ENCODE data around the gene HTRA3. TPM values are rescaled to one million over a fixed set of nuclear protein-coding genes. Genes with fewer than 3 reads are reported as not detected.

HTRA3 gene
- total and polyA plus RNA-seq, 2 of the 8 experiments (the other 6 are each of a cell fraction or from before 2014, with no cell fraction given), result 3.2 to 5.8 TPM

DNA sequence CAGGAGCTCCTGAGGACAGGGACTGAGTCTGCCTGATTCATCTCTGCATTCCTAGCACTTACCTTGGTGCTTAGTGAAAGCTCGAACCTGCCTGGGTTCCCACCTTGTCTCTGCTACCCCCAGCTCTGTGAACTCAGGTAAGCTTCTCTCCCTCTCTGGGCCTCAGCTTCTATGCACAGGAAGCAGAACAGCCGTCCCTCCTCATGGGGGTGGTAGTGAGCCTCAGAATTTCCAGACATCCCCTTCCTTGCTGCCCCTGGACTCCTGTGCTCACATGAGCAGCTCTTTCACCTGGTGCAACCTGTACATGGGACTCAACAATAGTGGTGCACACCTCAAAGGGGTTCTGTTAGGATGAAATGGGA lies 50.8 kb downstream of the HTRA3 start:
- Histone ChIP-seq H4K20me1 (replicated peaks in 1 of 2; ENCODE audit: control insufficient read depth in 1 of 2, insufficient read depth in 2 of 2, low read length in 2 of 2) (peaks cover 0 to 4% of the 10 kb centered on the region in 2 experiments), H2AK5ac (ENCODE audit: low read depth, low read length) (no peak overlapping the region), H2BK15ac (ENCODE audit: low read length) (peak overlapping the region; percentile 54; the same call in 1 of the 2 replicates), H3K23ac (ENCODE audit: insufficient read length) (no peak overlapping the region), H3K14ac (ENCODE audit: insufficient read length) (no peak overlapping the region), H4K5ac (ENCODE audit: insufficient read length, low read depth, low read length) (no peak overlapping the region), H2BK5ac (ENCODE audit: low read depth, low read length) (no peak overlapping the region), H4K8ac (ENCODE audit: extremely low read depth, insufficient read depth, low read length) (no peak overlapping the region), H3K27ac (ENCODE audit: low read depth, low read length) (no peak overlapping the region), H2AFZ (ENCODE audit: low read length) (no peak overlapping the region), H4K91ac (replicated peaks; ENCODE audit: insufficient read length, low read length) (no peak overlapping the region), H3K79me1 (ENCODE audit: low read depth, low read length) (no peaks in the 10 kb centered on the region), H3K4me2 (ENCODE audit: insufficient read depth in 1 of 2, low read depth in 2 of 2, low read length in 2 of 2) (no peak overlapping the region), H2BK12ac (ENCODE audit: low read depth, low read length) (0 out of 2 replicates have a peak overlapping the region, but pooled peaks have one; percentile 12), H3K9ac (replicated peaks in 1 of 4; ENCODE audit: extremely low read depth in 1 of 4, low read depth in 3 of 4, low read length in 3 of 4) (no peak overlapping the region), H3K23me2 (ENCODE audit: low read depth, low read length) (peaks cover 6% of the 10 kb centered on the region; the same call in 1 of the 2 replicates), H3K27me3 (replicated peaks in 1 of 4; ENCODE audit: control insufficient read depth in 3 of 4, extremely low read depth in 1 of 4, insufficient read depth in 3 of 4, low read length in 3 of 4) (no peaks in the 10 kb centered on the region), H3K9me3 (ENCODE audit: insufficient read depth in 2 of 2, low read depth in 1 of 2, low read length in 1 of 2) (no peaks in the 10 kb centered on the region; a peak in 2 of 4 replicates), H3K36me3 (ENCODE audit: control insufficient read depth in 2 of 4, insufficient read depth in 4 of 4, low read length in 3 of 4) (no peaks in the 10 kb centered on the region), H3K4me1 (replicated peaks in 1 of 4; ENCODE audit: control insufficient read depth in 3 of 4, insufficient read depth in 4 of 4, low read length in 3 of 4) (peaks cover 0 to 16% (median 11%) of the 10 kb centered on the region in 4 experiments; a peak in 6 of 7 replicates), H3K79me2 (ENCODE audit: control insufficient read depth in 1 of 2, insufficient read depth in 2 of 2, low read length in 2 of 2) (no peaks in the 10 kb centered on the region), H2BK20ac (ENCODE audit: low read length) (no peak overlapping the region), H3K56ac (replicated peaks; ENCODE audit: insufficient read length, low read depth, low read length) (no peak overlapping the region), H3K4ac (replicated peaks; ENCODE audit: insufficient read length, low read depth, low read length) (no peak overlapping the region), H3K18ac (ENCODE audit: extremely low read depth, low read length) (no peak overlapping the region), H2BK120ac (replicated peaks; ENCODE audit: low read depth, low read length) (no peak overlapping the region), H3K4me3 (ENCODE audit: extremely low read depth in 1 of 4, insufficient read depth in 2 of 4, low read depth in 3 of 4, low read length in 4 of 4) (no peak overlapping the region)
- ChIA-PET POLR2A (ENCODE audit: partially characterized antibody) (interaction anchor here (0.6 to 1.0 kb wide), 2 partner anchors 76 to 368 kb away, joined by 3 read pairs; no protein-coding TSS in a partner anchor), CTCF (ENCODE audit: partially characterized antibody) (interaction anchor here (0.7 to 8.0 kb wide), 35 partner anchors 8 to 615 kb away, joined by 3 to 94 read pairs (median 4); no protein-coding TSS in a partner anchor)
- 59% methylated on average over 2 of the region's 2 CpGs; no CpG with 5 or more reads in 1 of the 2 experiments for WGBS, 2 experiments (ENCODE audit: extremely low coverage in 1 of 2, insufficient coverage in 1 of 2, insufficient read length in 1 of 2, insufficient replicate concordance in 2 of 2, low coverage in 1 of 2, low lambda C conversion rate in 2 of 2, missing lambda C conversion rate in 1 of 2)
- TF ChIP-seq RAD21 (IDR thresholded peaks at IDR 0.05 in 1 of 2, conservative IDR thresholded peaks at IDR 0.05 in 1 of 2; ENCODE audit: low read depth in 2 of 2, low read length in 2 of 2), result peak; percentile 85 to 88
- no peak for TF ChIP-seq GTF2F1 (IDR thresholded peaks at IDR 0.05; ENCODE audit: borderline replicate concordance, low read depth, low read length)
- TF ChIP-seq CTCF (IDR thresholded peaks at IDR 0.05; ENCODE audit: control extremely low read depth in 1 of 3, insufficient read depth in 1 of 3, low read depth in 1 of 3, low read length in 3 of 3), result peak in 2 of 3 experiments; percentile 83 to 86; a peak in 3 of 4 replicates
- no peak for TF ChIP-seq NANOG (IDR thresholded peaks at IDR 0.05; ENCODE audit: insufficient read depth, low read depth, low read length, poor library complexity, severe bottlenecking)
- no peak for TF ChIP-seq TAF1 (IDR thresholded peaks at IDR 0.05; ENCODE audit: low read depth, low read length)
- FAIRE-seq, result peak; percentile 85
- peak in 1 of 2 experiments; percentile 67 for DNase-seq (ENCODE audit: low read depth in 1 of 2, low spot score in 2 of 2)

Data from H1 (cell line).